ENCODE measurements around the gene RIPK1. TPM values are rescaled to one million over a fixed set of nuclear protein-coding genes. Genes with fewer than 3 reads are reported as not detected.

The RIPK1 gene
- total and polyA plus RNA-seq, 9 of the 15 experiments (the other 6 are each of a cell fraction or from before 2014, with no cell fraction given): 3.8 to 24.9 (median 17.7) TPM

- TF ChIP-seq ZNF318 (IDR thresholded peaks at IDR 0.05; ENCODE audit: borderline replicate concordance in 1 of 2, low read depth in 1 of 2): no peak
- TF ChIP-seq ELK1 (CRISPR knock-in tag; IDR thresholded peaks at IDR 0.05): no peak
- TF ChIP-seq HEY1 (CRISPR knock-in tag; IDR thresholded peaks at IDR 0.05; ENCODE audit: borderline replicate concordance): 0 out of 2 replicates have a peak, but pooled peaks have one; percentile 15
- peak; percentile 99 for TF ChIP-seq RBBP5 (IDR thresholded peaks at IDR 0.05; ENCODE audit: borderline replicate concordance, insufficient read depth, low read length, poor library complexity, severe bottlenecking)
- TF ChIP-seq PRDM10 (IDR thresholded peaks at IDR 0.05; ENCODE audit: partially characterized antibody): peak; percentile 5
- no peak for TF ChIP-seq KLF10 (CRISPR knock-in tag; IDR thresholded peaks at IDR 0.05)
- TF ChIP-seq DMBX1 (CRISPR knock-in tag; IDR thresholded peaks at IDR 0.05; ENCODE audit: borderline replicate concordance): 0 out of 2 replicates have a peak, but pooled peaks have one; percentile 43
- TF ChIP-seq NR1H2 (CRISPR knock-in tag; IDR thresholded peaks at IDR 0.05): no peak
- peak; percentile 55; the same call in 1 of the 2 replicates for TF ChIP-seq SPI1 (IDR thresholded peaks at IDR 0.05; ENCODE audit: borderline replicate concordance, low read depth, low read length)
- no peak for TF ChIP-seq PHB2 (IDR thresholded peaks at IDR 0.05; ENCODE audit: low read depth)
Measured at GRCh38 chr6:3068329-3069214, at the start of gene RIPK1 (continued).
